Tibial nerve (tissue), 4 donors: ENCODE measurements around the gene MYO1C.
"Not testable (repeated sequence)": the region's sequence is repeated elsewhere in the genome, so short reads cannot be mapped to it uniquely, and the experiment has no call there.

Source experiments
- EP300 ChIP-seq, 2 donors: sonication (generic); formaldehyde crosslinking; IDR thresholded peaks; one replicate each; pipeline ENCODE4 v1.6.1; 2017; ENCODE audit warnings: antibody characterized with exemption in 2 of 2, mild to moderate bottlenecking in 1 of 2
- POLR2A ChIP-seq, 2 donors: fragments of 450-650 bp; IDR thresholded peaks; one replicate each; pipeline ENCODE4 v1.6.1; 2017; ENCODE audit warnings: antibody characterized with exemption in 2 of 2, mild to moderate bottlenecking in 2 of 2, moderate library complexity in 2 of 2
- TF ChIP-seq, protein P1 (sequence below), 5 experiments: fragments of 200-600 bp in 3 of 5; fragments of 450-650 bp in 2 of 5; sonication (generic) in 3 of 5; IDR thresholded peaks; one replicate each; pipeline ENCODE4 v1.5.1; 2016 to 2019; ENCODE audit warnings: antibody characterized with exemption in 5 of 5, mild to moderate bottlenecking in 3 of 5, moderate library complexity in 2 of 5

DNA sequence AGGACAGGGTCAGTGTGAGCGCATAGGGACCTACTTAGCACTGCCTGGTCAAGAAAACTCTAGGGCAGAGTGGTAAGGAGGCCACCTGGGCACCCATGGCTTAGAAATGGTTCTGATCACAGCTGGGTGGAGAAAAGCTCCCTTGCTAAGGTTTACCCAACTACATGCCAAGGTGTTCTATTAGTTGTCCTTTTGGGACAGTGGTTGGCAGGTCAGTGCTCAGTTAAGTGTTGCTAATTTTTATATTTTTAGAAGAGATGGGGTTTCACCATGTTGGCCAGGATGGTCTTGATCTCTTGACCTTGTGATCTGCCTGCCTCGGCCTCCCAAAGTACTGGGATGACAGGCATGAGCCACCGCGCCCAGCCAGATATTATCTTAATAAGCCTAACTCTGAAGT lies 46.8 kb downstream of the MYO1C start:
- TF ChIP-seq, protein P1, sequence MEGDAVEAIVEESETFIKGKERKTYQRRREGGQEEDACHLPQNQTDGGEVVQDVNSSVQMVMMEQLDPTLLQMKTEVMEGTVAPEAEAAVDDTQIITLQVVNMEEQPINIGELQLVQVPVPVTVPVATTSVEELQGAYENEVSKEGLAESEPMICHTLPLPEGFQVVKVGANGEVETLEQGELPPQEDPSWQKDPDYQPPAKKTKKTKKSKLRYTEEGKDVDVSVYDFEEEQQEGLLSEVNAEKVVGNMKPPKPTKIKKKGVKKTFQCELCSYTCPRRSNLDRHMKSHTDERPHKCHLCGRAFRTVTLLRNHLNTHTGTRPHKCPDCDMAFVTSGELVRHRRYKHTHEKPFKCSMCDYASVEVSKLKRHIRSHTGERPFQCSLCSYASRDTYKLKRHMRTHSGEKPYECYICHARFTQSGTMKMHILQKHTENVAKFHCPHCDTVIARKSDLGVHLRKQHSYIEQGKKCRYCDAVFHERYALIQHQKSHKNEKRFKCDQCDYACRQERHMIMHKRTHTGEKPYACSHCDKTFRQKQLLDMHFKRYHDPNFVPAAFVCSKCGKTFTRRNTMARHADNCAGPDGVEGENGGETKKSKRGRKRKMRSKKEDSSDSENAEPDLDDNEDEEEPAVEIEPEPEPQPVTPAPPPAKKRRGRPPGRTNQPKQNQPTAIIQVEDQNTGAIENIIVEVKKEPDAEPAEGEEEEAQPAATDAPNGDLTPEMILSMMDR (IDR thresholded peaks at IDR 0.05), result not testable (repeated sequence)
- not testable (repeated sequence) for TF ChIP-seq POLR2A, EP300 (IDR thresholded peaks at IDR 0.05)
